Tibial nerve (tissue), 4 donors: ENCODE measurements around the gene FMN2. TPM values are rescaled to one million over a fixed set of nuclear protein-coding genes. Genes with fewer than 3 reads are reported as not detected.

Experiments used
- DNase-seq, 2 donors: peaks; one replicate each; pipeline ENCODE4 v3.0.0-alpha.2; 2019; ENCODE audit warnings: low spot score in 2 of 2
- H3K27ac ChIP-seq, 4 donors: fragments of 200-600 bp; sonication (generic) in 3 of 4; one replicate each; pipeline ENCODE4 v1.5.1; 2017 to 2019; ENCODE audit warnings: mild to moderate bottlenecking in 1 of 4
- H3K27me3 ChIP-seq, 2 donors: fragments of 200-600 bp; sonication (generic) in 1 of 2; one replicate each; pipeline versions ENCODE4 v1.5.1 to v1.6.0; 2017 to 2019
- H3K36me3 ChIP-seq, 3 donors: fragments of 200-600 bp; sonication (generic); one replicate each; pipeline ENCODE4 v1.5.1; 2018 to 2019
- H3K4me1 ChIP-seq, 4 donors: fragments of 200-600 bp; sonication (generic) in 3 of 4; one replicate each; pipeline ENCODE4 v1.5.1; 2017 to 2019
- H3K4me3 ChIP-seq, 4 donors: fragments of 200-600 bp; sonication (generic) in 3 of 4; one replicate each; pipeline ENCODE4 v1.5.1; 2017 to 2019; ENCODE audit warnings: mild to moderate bottlenecking in 1 of 4, moderate library complexity in 1 of 4
- H3K9me3 ChIP-seq, 4 donors: fragments of 200-600 bp; sonication (generic) in 3 of 4; one replicate each; pipeline ENCODE4 v1.5.1; 2017 to 2019
- CTCF ChIP-seq, 5 experiments: fragments of 200-600 bp in 3 of 5; fragments of 450-650 bp in 2 of 5; sonication (generic) in 3 of 5; IDR thresholded peaks; one replicate each; pipeline ENCODE4 v1.5.1; 2016 to 2019; ENCODE audit warnings: antibody characterized with exemption in 5 of 5, mild to moderate bottlenecking in 3 of 5, moderate library complexity in 2 of 5
- EP300 ChIP-seq, 2 donors: sonication (generic); formaldehyde crosslinking; IDR thresholded peaks; one replicate each; pipeline ENCODE4 v1.6.1; 2017; ENCODE audit warnings: antibody characterized with exemption in 2 of 2, mild to moderate bottlenecking in 1 of 2
- POLR2A ChIP-seq, 2 donors: fragments of 450-650 bp; IDR thresholded peaks; one replicate each; pipeline ENCODE4 v1.6.1; 2017; ENCODE audit warnings: antibody characterized with exemption in 2 of 2, mild to moderate bottlenecking in 2 of 2, moderate library complexity in 2 of 2
- WGBS, 2 donors: methylation state at CpG; one replicate each; pipeline ENCODE4 v1.1.5; 2018; 5-methylcytosine and 5-hydroxymethylcytosine counted together
- total RNA-seq, 4 donors: library from RNA; depleted of rRNA; stranded (reverse); fragments of >200 nt; gene quantifications; one replicate each; pipeline ENCODE4 v1.1.0, GENCODE V29; 2016

Gene FMN2
- total RNA-seq, 4 donors from 2014 or later = 16.7 to 24.9 (median 24.4) TPM

- no peak overlapping the region for H3K4me3 ChIP-seq
- no peak for DNase-seq
- H3K36me3 ChIP-seq = peaks cover 0 to 7% (median 0%) of the 10 kb centered on the region in 3 donors
- 94 to 95% methylated on average over 9 of the region's 9 CpGs for WGBS, 2 donors
- no peak overlapping the region for H3K27ac ChIP-seq
- H3K9me3 ChIP-seq = no peaks in the 10 kb centered on the region
- no peaks in the 10 kb centered on the region for H3K27me3 ChIP-seq
- H3K4me1 ChIP-seq = no peaks in the 10 kb centered on the region
- TF ChIP-seq CTCF (IDR thresholded peaks at IDR 0.05) (no peak), EP300 (IDR thresholded peaks at IDR 0.05) (no peak), POLR2A (IDR thresholded peaks at IDR 0.05) (no peak)
These were observed 344.4 kb downstream of the FMN2 start for GRCh38 chr1:240435996-240436566.

- Histone ChIP-seq H3K36me3 (peaks cover 0 to 7% (median 0%) of the 10 kb centered on the region in 3 donors), H3K4me1 (no peaks in the 10 kb centered on the region), H3K27me3 (no peaks in the 10 kb centered on the region), H3K9me3 (no peaks in the 10 kb centered on the region), H3K4me3 (no peak overlapping the region), H3K27ac (no peak overlapping the region)
- WGBS, 2 donors = 87 to 93% methylated on average over 1 of the region's 1 CpG
- no peak for TF ChIP-seq CTCF (IDR thresholded peaks at IDR 0.05)
- TF ChIP-seq EP300 (IDR thresholded peaks at IDR 0.05) = no peak
- TF ChIP-seq POLR2A (IDR thresholded peaks at IDR 0.05) = no peak
- DNase-seq = no peak
These were observed 350.0 kb downstream of the FMN2 start for GRCh38 chr1:240441669-240442068.

- TF ChIP-seq EP300 (IDR thresholded peaks at IDR 0.05) (no peak), POLR2A (IDR thresholded peaks at IDR 0.05) (no peak), CTCF (IDR thresholded peaks at IDR 0.05) (no peak)
These were observed 353.7 kb downstream of the FMN2 start for GRCh38 chr1:240445369-240445768.

GRCh38 chr1:240455228-240455821 lies 363.6 kb downstream of the FMN2 start:
- H3K4me1 ChIP-seq = no peaks in the 10 kb centered on the region
- no peak overlapping the region for H3K27ac ChIP-seq
- H3K9me3 ChIP-seq = no peaks in the 10 kb centered on the region
- no peak for DNase-seq
- no peaks in the 10 kb centered on the region for H3K27me3 ChIP-seq
- TF ChIP-seq EP300 (IDR thresholded peaks at IDR 0.05) (no peak), POLR2A (IDR thresholded peaks at IDR 0.05) (no peak), CTCF (IDR thresholded peaks at IDR 0.05) (peak in 1 of 5 experiments; percentile 14)
- 76 to 77% methylated on average over 7 of the region's 7 CpGs for WGBS, 2 donors
- no peaks in the 10 kb centered on the region for H3K36me3 ChIP-seq
- H3K4me3 ChIP-seq = no peak overlapping the region

More at GRCh38 chr1:240445369-240445768, 353.7 kb downstream of the FMN2 start:
- Histone ChIP-seq H3K27ac (no peak overlapping the region), H3K27me3 (no peaks in the 10 kb centered on the region), H3K4me3 (no peak overlapping the region), H3K36me3 (no peaks in the 10 kb centered on the region), H3K9me3 (no peaks in the 10 kb centered on the region), H3K4me1 (no peaks in the 10 kb centered on the region)
- DNase-seq = no peak
- 82 to 89% methylated on average over 3 of the region's 3 CpGs for WGBS, 2 donors

- no peaks in the 10 kb centered on the region for H3K27me3 ChIP-seq
These were observed 365.5 kb downstream of the FMN2 start for GRCh38 chr1:240457203-240457602.

More at GRCh38 chr1:240457203-240457602, 365.5 kb downstream of the FMN2 start:
- Histone ChIP-seq H3K9me3 (no peaks in the 10 kb centered on the region), H3K4me3 (no peak overlapping the region), H3K27ac (no peak overlapping the region), H3K36me3 (no peaks in the 10 kb centered on the region), H3K4me1 (no peaks in the 10 kb centered on the region)
- TF ChIP-seq CTCF (IDR thresholded peaks at IDR 0.05) (no peak), POLR2A (IDR thresholded peaks at IDR 0.05) (no peak), EP300 (IDR thresholded peaks at IDR 0.05) (no peak)
- no peak for DNase-seq
- 95 to 98% methylated on average over 5 of the region's 5 CpGs for WGBS, 2 donors
